Activated naive CD4-positive, alpha-beta T cell treated with anti-CD3 and anti-CD28 coated beads, Interleukin-2, amount 50 U/mL, for 24 hours (primary cell): ENCODE data around the gene CCNJL.
"Not testable (repeated sequence)": the region's sequence is repeated elsewhere in the genome, so short reads cannot be mapped to it uniquely, and the experiment has no call there.

Source experiments
- H3K27ac Mint-ChIP-seq: one replicate; pipeline ENCODE4 v1.8.0; 2021; ENCODE audit warnings: mild to moderate bottlenecking, mixed read lengths
- H3K27me3 Mint-ChIP-seq: one replicate; pipeline ENCODE4 v1.8.0; 2021; ENCODE audit warnings: mixed read lengths
- H3K36me3 Mint-ChIP-seq: one replicate; pipeline ENCODE4 v1.8.0; 2021; ENCODE audit warnings: mixed read lengths
- H3K4me1 Mint-ChIP-seq: one replicate; pipeline ENCODE4 v1.8.0; 2021; ENCODE audit warnings: mixed read lengths
- H3K4me3 Mint-ChIP-seq: one replicate; pipeline ENCODE4 v1.8.0; 2021; ENCODE audit warnings: mild to moderate bottlenecking, mixed read lengths
- H3K9me3 Mint-ChIP-seq: one replicate; pipeline ENCODE4 v1.8.0; 2021; ENCODE audit warnings: mixed read lengths

Gene CCNJL

DNA sequence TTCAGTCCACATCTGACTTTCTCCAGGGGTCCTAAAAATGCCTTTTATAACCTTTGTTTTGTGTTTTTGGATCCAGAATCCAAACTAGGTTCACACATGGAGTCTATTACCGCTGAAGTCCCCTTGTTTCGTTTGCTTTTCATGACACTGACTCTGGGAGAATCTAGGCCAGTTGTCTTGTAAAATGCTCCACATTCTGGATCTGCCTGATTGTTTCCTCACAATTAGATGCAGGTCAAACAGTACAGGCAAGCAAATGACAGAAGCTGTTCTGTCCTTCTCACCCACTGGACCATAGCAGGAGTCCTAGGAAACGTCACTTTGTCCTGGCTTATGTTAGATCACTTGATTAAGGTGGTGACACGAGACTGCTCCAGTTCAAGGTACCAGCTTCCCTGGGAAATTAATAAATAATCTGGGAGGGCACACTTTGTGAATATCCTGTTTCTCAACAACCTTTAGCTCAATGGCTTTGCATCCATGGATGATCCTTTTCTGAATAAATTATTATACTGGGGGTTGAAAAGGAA is 49.0 kb downstream of the CCNJL start:
- Mint-ChIP-seq H3K27me3 (peaks cover 2% of the 10 kb centered on the region), H3K4me1 (peaks cover 7% of the 10 kb centered on the region), H3K27ac (no peak overlapping the region)

GRCh38 chr5:160262151-160263074 is 50.0 kb downstream of the CCNJL start:
- no peak overlapping the region for H3K27ac Mint-ChIP-seq
- H3K4me3 Mint-ChIP-seq, result no peak overlapping the region
- peaks cover 7% of the 10 kb centered on the region for H3K4me1 Mint-ChIP-seq
- no peaks in the 10 kb centered on the region for H3K36me3 Mint-ChIP-seq
- no peaks in the 10 kb centered on the region for H3K9me3 Mint-ChIP-seq
- H3K27me3 Mint-ChIP-seq, result peaks cover 2% of the 10 kb centered on the region

More for the DNA sequence above, 49.0 kb downstream of the CCNJL start:
- H3K9me3 Mint-ChIP-seq, result no peaks in the 10 kb centered on the region
- no peak overlapping the region for H3K4me3 Mint-ChIP-seq
- no peaks in the 10 kb centered on the region for H3K36me3 Mint-ChIP-seq

GRCh38 chr5:160260881-160261815 is 51.2 kb downstream of the CCNJL start:
- H3K4me1 Mint-ChIP-seq, result peaks cover 7% of the 10 kb centered on the region
- peaks cover 2% of the 10 kb centered on the region for H3K27me3 Mint-ChIP-seq
- H3K4me3 Mint-ChIP-seq, result no peak overlapping the region
- H3K9me3 Mint-ChIP-seq, result no peaks in the 10 kb centered on the region
- no peaks in the 10 kb centered on the region for H3K36me3 Mint-ChIP-seq
- no peak overlapping the region for H3K27ac Mint-ChIP-seq

- H3K27me3 Mint-ChIP-seq, result peaks cover 2% of the 10 kb centered on the region
- no peak overlapping the region for H3K4me3 Mint-ChIP-seq
- no peak overlapping the region for H3K27ac Mint-ChIP-seq
- H3K36me3 Mint-ChIP-seq, result no peaks in the 10 kb centered on the region
- H3K9me3 Mint-ChIP-seq, result no peaks in the 10 kb centered on the region
- H3K4me1 Mint-ChIP-seq, result peaks cover 7% of the 10 kb centered on the region
These were observed 52.2 kb downstream of the CCNJL start for GRCh38 chr5:160260006-160260775.

DNA sequence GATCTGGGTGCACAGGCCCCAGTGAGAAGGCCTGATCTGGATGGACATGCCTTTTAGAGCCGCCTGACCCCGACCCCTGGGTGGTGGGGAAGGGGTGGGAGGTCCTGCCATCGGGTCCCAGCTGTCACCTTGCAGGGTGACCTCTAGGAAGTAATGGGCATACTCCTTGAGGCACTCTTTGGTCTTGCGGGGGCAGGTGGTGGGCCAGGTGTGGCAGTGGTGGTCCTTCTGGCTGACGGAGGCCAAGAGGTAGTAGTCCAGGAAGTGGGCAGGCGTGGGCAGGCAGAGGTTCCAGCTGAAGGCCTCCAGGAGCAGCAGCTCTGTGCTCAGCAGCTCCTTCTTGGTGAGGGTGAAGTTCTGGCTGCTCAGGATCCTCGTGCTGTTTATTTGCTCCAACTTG is 53.0 kb downstream of the CCNJL start:
- Mint-ChIP-seq H3K4me1 (peaks cover 7% of the 10 kb centered on the region), H3K4me3 (no peak overlapping the region), H3K27me3 (peaks cover 2% of the 10 kb centered on the region), H3K9me3 (no peaks in the 10 kb centered on the region), H3K36me3 (no peaks in the 10 kb centered on the region), H3K27ac (no peak overlapping the region)

GRCh38 chr5:160254706-160255105 is 57.7 kb downstream of the CCNJL start:
- Mint-ChIP-seq H3K4me1 (no peaks in the 10 kb centered on the region), H3K9me3 (no peaks in the 10 kb centered on the region), H3K4me3 (no peak overlapping the region), H3K27ac (no peak overlapping the region), H3K36me3 (no peaks in the 10 kb centered on the region), H3K27me3 (no peaks in the 10 kb centered on the region)

DNA sequence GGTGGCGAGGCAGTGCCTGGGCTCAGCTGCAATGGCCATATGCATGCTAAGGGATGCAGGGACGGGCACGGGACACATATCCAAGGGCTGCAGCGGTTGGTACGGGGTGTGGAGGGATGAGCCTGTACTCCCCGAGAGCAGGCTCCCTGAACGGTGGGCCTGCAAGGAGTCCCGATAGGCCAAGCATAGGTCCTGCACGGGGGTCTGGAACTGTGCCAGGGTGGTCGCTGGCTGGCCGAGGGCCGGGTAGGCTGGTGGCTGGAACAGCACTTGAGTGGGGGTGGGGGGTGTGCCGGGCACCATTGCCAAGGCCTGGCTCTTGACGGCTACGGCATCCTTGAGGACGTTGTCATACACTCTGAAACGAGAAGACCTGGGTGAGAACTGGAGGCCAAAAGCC is 58.9 kb downstream of the CCNJL start:
- Mint-ChIP-seq H3K36me3 (no peaks in the 10 kb centered on the region), H3K27ac (no peak overlapping the region), H3K9me3 (no peaks in the 10 kb centered on the region), H3K4me1 (no peaks in the 10 kb centered on the region), H3K4me3 (no peak overlapping the region), H3K27me3 (no peaks in the 10 kb centered on the region)

DNA sequence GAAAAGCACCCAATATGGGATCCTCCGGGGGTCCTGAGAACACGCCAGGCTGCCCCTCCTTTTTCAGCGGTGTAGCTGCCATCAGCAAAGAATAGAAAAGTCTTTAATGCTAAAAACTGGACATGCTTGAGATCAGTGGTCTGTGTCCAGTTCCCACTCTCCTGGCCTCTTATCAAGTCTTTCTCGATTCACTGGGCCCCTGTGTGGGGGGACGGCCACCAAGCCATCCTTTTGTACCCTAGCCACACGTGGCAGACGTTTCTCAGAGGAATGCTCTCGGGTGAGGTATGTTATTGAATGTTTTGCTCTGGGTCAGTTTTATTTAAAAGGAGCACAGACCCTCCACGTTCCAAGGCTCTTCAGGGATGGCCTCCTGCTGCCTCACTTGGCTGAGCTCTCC is 59.4 kb downstream of the CCNJL start:
- Mint-ChIP-seq H3K36me3 (no peaks in the 10 kb centered on the region), H3K27ac (no peak overlapping the region), H3K4me1 (no peaks in the 10 kb centered on the region)

DNA sequence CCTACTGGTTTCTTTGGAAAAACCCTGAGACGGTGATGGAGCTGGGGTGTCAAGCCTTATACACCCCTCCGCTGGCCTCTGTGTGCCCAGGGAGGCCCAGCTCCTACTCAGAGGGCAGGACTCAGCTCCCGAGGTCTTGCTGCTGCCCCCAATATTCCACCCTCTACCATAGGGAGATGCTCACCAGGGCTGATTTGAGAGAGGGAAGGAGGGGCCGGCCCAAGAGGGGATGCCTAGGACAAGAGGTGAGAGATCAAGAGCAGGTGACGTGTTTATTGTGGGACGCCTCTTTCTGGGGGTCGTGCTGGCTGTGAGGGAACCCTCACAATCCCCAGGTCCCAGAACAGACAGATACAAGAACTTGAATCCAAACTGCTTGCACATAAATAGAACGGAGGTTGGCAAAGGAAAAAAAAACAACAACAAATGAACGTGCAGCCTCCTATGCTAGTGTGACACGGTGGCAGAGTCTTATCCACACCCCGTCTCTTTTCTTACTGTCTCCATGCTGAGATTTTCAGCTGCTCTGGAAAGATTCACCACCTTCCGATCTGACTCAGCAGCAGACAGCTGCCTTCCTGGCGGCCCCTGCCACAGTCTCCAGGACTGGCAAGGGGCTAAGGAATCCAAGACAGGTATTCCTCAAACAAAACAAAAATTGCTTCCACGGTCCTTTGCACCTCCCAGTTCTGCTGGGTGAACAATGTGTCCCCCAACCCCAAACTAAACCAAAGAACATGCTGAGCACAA is 60.8 kb downstream of the CCNJL start:
- no peaks in the 10 kb centered on the region for H3K27me3 Mint-ChIP-seq
- H3K4me1 Mint-ChIP-seq, result no peaks in the 10 kb centered on the region
- H3K4me3 Mint-ChIP-seq, result no peak overlapping the region
- no peaks in the 10 kb centered on the region for H3K9me3 Mint-ChIP-seq
- no peaks in the 10 kb centered on the region for H3K36me3 Mint-ChIP-seq
- H3K27ac Mint-ChIP-seq, result no peak overlapping the region

More for the DNA sequence above, 59.4 kb downstream of the CCNJL start:
- H3K4me3 Mint-ChIP-seq, result no peak overlapping the region
- H3K9me3 Mint-ChIP-seq, result no peaks in the 10 kb centered on the region
- no peaks in the 10 kb centered on the region for H3K27me3 Mint-ChIP-seq

DNA sequence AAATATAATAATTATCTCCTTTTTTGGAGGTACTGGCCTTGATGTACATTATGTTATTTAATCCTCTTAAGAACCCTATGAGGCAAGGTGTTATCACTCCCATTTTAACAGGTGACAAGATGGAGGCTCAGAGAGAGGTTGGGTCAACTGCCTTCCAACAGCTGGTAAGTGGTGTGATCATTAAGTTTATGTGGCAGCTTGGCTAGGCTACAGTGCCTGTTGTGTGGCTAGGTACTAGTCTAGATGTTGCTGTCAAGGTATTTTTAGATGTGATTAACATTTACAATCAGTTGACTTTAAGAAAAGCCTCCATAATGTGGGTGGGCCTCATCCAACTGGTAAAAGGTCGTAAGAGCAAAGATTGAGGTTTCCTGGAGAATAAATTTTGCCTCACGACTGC is 61.5 kb downstream of the CCNJL start:
- Mint-ChIP-seq H3K9me3 (no peaks in the 10 kb centered on the region), H3K27ac (no peak overlapping the region), H3K36me3 (no peaks in the 10 kb centered on the region), H3K27me3 (no peaks in the 10 kb centered on the region), H3K4me1 (no peaks in the 10 kb centered on the region), H3K4me3 (no peak overlapping the region)

DNA sequence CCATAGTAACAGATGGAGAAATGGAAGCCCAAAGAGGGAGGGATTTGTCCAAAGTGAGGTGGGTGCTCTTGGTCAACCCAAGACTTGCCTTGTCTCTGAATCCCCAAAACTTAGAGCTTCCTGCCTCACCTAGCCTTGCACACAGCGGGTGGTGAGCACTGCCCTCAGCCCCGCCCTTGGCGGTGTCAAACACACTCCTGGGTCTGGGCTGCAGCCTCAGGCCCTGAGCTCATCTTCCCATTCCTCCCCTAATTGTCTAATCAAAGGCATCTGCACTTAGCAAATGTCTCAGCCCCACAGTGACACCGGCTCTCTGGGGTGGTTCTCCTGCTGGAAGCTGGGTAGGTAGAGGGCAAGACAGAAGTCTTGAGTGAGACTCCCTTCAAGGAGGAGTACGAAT is 62.1 kb downstream of the CCNJL start:
- no peaks in the 10 kb centered on the region for H3K36me3 Mint-ChIP-seq
- H3K4me3 Mint-ChIP-seq, result no peak overlapping the region
- no peaks in the 10 kb centered on the region for H3K27me3 Mint-ChIP-seq
- no peak overlapping the region for H3K27ac Mint-ChIP-seq
- H3K9me3 Mint-ChIP-seq, result no peaks in the 10 kb centered on the region
- H3K4me1 Mint-ChIP-seq, result no peaks in the 10 kb centered on the region

GRCh38 chr5:160249570-160249969 is 62.8 kb downstream of the CCNJL start:
- H3K9me3 Mint-ChIP-seq, H3K27ac Mint-ChIP-seq, H3K27me3 Mint-ChIP-seq, H3K36me3 Mint-ChIP-seq, H3K4me3 Mint-ChIP-seq, H3K4me1 Mint-ChIP-seq: not testable (repeated sequence)

GRCh38 chr5:160245506-160246086 is 66.8 kb downstream of the CCNJL start:
- H3K36me3 Mint-ChIP-seq, result no peaks in the 10 kb centered on the region
- H3K9me3 Mint-ChIP-seq, result no peaks in the 10 kb centered on the region
- H3K27ac Mint-ChIP-seq, result no peak overlapping the region
- no peak overlapping the region for H3K4me3 Mint-ChIP-seq
- H3K4me1 Mint-ChIP-seq, result no peaks in the 10 kb centered on the region
- no peaks in the 10 kb centered on the region for H3K27me3 Mint-ChIP-seq

DNA sequence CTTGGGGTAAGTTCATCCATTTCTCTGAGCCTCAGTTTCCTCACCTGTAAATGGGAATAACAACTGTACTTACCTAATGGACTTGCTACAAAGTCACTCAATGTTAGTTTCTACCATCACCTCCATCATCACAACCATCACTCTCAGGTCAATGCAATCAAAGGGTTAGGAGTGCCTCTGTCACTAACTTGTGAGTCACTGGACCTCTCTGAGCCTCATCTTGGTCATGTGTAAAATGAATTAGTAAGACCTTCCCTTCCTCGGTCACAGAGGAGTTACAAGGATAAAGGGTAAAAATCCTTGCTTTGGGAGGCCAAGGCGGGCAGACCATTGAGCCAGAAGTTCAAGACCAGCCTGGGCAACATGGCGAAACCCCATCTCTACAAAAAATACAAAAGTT is 70.2 kb downstream of the CCNJL start:
- no peaks in the 10 kb centered on the region for H3K27me3 Mint-ChIP-seq
- no peaks in the 10 kb centered on the region for H3K36me3 Mint-ChIP-seq
- H3K4me1 Mint-ChIP-seq, result no peaks in the 10 kb centered on the region
- H3K9me3 Mint-ChIP-seq, result no peaks in the 10 kb centered on the region
- no peak overlapping the region for H3K4me3 Mint-ChIP-seq
- no peak overlapping the region for H3K27ac Mint-ChIP-seq
